D341Med (cell line): ENCODE data around the gene CYB5D1.
A peak's percentile ranks its signal among the peaks of the same experiment; 100 is the strongest.
"Not testable (repeated sequence)": the region's sequence is repeated elsewhere in the genome, so short reads cannot be mapped to it uniquely, and the experiment has no call there.

Source experiments
- DNase-seq: peaks from one replicate; pipeline ENCODE4 v3.0.0; 2012; ENCODE audit warnings: low spot score

CYB5D1 gene

DNA sequence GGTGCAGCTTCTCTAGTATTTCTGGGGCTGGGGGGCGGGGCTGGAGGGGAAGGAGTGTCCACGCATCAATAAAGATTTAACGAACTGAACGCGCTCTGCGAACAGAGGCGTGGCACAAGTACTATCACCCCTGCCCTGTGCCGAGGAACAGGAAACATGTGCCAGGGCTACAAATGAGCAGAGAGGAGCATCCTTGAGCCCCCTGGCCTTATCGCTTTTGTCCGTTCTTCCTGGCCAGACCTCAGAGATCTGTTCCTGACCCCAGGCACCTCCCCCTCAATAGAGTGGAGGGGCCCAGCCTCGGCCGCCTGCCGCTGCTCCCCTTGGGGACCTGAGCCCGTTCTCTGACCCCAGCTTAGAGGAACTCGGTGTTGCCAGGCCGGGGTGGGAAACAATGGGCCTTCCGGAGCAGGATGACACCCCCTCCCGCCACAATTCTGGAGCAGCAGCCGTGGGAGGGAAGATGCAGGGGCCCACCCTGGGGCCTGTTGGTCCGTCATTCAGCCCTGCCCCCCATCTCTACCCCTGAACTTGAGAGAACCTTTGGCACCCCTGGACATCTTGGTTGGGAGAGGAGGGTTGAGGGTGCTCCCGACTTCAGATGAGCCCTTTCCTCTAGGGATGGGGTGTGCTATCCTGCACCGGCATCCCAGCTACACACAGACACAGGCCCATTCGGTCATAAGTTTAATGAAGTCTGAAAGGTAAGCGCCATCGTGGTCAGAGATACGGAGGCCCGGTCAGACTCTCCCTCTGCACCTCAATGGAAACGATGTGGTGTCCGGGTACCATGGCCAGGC, 1.6 kb upstream of the CYB5D1 start:
- no peak for DNase-seq

DNA sequence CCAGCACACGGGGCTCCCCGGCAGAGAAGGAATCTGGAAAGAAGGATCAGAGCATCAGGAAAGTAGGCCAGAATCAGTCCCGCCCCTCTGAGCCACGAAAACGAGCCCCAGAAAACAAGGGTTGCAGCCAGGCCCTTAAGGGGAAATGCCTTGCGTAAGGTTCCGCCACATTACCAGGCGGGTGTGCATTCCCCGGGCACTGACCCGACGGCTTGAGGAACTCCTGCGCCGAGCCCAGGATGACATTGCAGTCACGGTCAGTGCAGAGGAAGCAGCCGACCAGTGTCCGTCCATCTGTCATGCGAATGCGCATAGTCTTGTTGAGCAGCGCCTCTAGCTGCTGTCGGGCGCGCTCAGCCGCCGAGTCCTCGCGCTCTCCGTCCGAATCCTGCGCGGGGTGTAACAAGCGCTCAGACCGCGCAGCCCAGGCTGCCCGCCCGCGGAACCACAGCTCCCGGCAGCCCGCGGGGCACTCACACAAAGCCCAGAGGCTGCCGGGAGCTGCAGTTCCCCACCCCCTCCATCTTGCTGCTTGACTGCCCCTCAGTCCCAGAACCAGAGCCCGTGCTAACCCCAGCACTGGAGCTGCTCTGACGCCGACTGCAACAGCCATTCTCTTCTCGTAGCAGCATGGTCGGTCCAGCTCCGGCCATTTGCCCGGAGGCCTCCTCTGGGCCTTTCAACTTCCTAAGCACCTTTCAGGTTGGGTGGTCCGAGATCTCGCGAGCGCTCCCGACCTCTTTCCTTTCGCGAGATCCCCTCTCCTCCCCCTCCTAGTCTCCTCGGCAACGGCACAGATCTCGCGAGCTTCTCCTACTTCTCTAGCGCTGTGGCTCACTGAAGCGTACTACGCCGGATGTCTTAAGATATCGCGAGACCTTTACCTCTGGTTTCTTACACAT, 741 bp upstream of the CYB5D1 start, which contains the start of gene NAA38:
Gene NAA38, minus strand, starts transcription at position 749 of the 902 bp plus-strand sequence. Its CDS starts 96 bp downstream, at position 653.
- peak; percentile 79 for DNase-seq

DNA sequence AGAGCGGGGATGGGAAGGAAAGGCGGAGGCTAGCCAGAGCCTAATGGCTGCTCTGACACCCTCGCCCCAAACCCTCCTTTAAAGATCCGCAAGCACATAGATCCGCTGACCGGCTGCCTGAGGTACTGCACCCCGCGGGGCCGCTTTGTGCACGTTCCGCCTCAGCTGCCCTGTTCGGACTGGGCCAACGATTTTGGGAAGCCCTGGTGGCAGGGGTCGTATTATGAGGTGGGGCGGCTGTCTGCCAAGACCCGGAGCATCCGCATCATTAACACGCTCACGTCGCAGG, 663 bp downstream of the CYB5D1 start:
- DNase-seq, result peak; percentile 57

DNA sequence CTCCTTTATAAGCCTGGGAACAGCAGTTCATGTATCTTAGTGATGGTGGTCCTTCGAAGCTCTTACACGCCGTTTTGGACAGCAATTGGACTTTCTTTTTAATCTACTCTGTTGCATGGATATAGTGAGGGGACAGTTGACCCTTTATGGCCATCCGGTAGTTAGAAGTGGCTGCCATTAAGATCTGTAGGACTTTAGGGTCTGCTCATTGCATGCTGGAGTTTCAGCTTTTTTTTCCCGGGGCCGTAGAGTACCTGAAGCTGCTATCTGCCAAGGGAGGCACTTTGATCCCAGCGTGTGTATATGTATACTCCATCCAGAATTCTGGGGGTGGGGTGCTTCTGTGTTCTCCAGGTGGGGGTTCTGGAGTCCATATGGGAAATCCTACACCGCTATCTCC, 1.2 kb downstream of the CYB5D1 start:
- DNase-seq, result no peak

DNA sequence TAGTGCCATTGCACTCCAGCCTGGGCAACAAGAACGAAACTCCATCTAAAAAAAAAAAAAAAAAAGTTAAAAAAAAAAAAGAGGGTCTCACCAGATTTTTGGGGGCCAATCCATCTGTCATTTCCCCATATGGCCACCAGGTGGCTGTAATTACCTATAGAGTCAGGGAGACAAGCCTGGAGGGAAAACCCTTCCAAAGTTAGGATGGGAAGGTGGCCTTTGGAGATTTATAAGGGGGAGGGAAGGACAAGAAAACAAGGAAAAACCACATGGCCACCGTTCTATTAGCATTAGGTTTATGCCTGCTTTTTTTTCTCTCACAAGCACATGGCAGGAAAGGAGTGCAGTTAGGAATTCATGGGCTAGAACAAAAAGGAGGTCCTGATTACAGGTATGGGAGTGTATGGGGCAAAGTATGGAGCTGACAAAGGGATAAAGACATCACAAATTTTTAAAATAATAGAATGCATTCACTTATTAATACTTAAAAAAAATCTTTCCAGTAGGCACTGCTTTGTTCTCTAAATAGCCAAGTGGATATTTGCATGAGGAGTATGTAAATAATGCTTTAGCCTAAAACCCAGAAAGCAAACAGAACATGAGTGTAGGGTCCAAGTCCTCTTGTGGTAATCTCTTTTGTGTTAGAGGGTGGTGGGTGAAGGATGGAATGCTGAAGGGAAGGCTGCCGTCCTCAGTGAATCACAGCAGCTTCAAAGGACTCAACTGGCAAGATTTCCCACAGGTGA, 5.1 kb downstream of the CYB5D1 start:
- DNase-seq, result peak; percentile 44

DNA sequence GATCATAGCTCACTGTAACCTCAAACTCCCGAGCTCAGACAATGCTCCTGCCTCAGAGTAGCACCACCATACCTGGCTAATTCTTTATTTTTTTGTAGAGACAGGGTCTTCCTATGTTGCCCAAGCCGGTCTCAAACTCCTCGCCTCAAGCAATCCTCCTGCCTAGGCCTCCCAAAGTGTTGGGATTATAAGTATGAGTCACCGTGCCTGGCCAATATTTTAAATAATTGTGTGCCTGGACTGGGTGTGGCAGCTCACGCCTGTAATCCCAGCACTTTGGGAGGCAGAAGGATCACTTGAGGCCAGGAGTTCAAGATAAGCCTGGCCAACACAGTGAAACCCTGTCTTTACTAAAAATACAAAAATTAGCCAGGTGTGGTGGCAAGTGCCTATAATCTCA, 6.6 kb downstream of the CYB5D1 start:
- not testable (repeated sequence) for DNase-seq

DNA sequence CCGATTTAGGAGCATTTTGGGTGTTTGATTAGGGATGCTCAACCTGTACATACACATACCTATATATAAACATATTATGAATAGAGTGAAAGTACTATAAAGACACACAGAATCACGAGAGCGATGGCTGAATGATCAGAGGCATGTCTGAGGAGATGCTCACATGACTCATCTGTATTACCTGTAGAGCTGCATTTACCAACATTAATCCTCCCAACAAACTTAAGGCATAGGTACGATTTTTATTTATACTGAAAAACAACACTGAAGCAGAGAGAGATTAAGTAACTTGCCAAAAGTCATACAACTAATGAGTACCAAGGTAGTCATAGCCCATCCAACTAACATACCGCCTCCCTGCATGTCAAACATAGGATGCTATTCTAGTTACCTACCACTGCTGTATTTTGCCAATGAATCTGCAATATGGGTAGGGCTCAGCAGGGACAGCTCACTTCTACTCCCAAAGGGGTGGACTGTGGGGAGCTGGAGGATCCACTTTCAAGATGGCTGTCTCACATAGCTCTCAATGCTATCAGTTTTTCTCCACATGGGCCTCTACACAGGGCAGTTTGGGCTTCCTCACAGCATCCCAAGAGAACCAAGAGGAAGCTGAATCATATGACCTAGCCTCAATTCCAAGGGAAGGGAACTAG, 7.3 kb downstream of the CYB5D1 start:
- DNase-seq, result no peak

DNA sequence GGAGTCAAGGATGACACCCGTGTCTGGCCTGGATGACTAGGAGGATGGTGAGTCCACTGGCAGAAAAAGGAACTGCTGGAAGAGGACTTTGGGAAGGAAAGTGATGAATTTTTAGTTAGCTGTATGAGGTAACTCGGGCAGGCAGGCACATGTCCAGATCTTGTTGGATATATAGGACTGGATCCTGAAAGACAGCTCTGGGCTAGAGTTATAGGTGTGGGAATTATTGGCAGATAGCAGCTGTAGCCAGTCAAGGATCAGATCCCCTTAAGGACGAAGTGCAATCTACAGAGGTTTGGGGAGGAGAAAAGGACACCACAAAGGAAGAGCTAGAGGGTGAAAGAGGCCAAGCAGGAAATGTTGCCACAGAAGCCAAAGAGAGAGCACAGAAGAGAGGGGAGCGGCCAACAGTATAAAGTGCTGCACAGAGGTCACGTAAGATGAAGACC, 10.1 kb downstream of the CYB5D1 start:
- no peak for DNase-seq

DNA sequence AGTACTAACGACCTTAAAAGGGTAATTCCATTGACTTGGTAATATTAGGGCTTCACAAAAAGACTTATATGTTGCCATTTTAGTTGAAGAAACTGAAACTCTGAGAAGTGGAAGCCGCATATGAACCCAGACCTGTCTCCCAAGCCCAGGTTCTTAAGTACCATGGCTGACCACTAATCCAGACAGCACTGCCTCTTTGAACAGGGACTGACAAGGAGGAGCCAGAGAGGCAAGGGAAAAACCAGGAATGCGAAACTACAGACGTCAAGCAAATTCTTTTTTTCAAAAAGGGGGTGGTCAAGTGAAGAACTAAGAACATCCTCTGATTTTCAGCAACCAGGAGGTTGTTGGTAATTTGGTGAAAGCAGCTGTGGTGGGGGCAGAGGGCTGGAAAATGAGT, 15.2 kb downstream of the CYB5D1 start:
- no peak for DNase-seq

DNA sequence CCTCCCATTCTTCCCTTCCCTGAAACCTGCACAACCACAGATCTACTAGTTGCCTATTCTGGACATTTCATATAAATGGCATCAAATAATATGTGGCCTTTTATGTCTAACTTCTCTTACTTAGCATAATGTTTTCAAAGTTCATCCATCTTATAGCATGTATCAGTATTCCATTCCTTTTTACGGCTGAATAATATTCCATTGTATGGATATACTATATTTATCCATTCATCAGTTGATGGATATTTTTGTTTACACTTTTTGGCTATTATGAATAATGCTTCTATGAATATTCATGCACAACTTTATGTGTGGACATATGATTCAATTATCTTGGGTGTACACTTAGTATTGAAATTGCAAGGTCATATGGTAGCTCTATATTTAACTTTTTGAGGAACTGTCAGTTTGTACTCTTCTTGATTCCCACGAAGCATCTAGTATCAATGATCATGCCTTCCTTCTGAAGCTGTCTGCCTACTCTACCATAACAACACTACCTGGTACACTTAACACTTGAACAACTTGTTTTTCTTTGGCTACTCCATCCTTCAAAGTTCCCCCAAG, 18.1 kb downstream of the CYB5D1 start:
- no peak for DNase-seq

GRCh38 chr17:7878234-7878633, 20.4 kb downstream of the CYB5D1 start:
- no peak for DNase-seq

DNA sequence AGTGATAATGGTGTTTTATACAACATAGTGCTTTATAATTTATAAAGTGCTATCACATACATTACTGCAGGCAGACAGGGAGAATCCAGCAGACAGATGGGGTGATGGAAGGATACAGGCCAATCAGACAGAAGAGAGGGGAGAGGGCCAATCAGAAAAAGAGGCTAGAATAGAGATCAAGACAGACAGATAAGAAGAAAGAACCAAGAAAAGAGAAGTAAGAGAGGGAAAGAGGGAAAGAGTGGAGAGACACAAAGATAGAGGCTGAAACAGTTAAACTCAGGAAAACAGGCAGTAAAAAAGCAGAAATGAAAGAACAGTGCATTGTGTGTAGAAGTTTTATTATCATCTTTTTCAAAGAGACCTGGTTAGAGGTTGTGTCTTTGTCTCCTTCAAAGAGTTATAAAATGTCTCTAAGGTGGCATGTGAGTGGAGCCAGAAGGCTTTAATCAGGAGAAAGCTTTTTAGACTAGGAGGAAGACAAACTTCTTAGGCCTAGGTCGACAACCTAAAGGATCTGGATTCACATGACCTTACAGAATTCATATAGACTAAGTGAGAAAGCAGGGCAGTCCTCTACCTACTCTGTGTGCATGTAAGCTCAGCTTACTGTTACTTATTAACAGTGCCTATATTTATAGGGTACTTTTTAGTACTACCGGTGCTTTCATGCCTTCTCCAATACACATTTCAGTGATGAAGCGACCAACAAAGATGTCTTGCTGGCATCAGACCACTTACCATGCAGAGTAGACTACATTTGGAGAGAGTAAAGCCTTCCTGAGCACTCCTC, 22.5 kb downstream of the CYB5D1 start:
- no peak for DNase-seq

GRCh38 chr17:7881276-7882054, 23.7 kb downstream of the CYB5D1 start:
- DNase-seq, result peak; percentile 48

DNA sequence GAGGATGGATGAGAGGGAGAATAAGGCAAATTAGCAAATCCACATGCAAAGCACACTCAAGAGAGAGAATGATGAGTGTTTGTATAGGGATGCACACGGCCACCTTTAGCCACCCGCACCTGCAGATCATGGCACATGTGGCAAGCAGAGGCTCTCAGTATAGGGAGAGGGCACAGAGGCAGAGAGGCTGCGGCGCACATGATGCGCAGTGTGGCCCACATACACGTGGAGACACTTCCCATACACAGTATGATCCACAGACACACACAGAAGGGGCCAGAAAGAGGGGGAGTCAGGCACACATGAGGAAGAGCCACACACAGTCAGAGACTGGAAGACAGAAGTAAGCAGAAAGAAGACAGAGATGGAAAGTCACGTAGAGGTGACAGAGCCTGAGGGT, 24.3 kb downstream of the CYB5D1 start:
- no peak for DNase-seq

GRCh38 chr17:7882629-7883028, 24.8 kb downstream of the CYB5D1 start:
- no peak for DNase-seq

GRCh38 chr17:7883781-7884386, 26.1 kb downstream of the CYB5D1 start:
- DNase-seq, result no peak

DNA sequence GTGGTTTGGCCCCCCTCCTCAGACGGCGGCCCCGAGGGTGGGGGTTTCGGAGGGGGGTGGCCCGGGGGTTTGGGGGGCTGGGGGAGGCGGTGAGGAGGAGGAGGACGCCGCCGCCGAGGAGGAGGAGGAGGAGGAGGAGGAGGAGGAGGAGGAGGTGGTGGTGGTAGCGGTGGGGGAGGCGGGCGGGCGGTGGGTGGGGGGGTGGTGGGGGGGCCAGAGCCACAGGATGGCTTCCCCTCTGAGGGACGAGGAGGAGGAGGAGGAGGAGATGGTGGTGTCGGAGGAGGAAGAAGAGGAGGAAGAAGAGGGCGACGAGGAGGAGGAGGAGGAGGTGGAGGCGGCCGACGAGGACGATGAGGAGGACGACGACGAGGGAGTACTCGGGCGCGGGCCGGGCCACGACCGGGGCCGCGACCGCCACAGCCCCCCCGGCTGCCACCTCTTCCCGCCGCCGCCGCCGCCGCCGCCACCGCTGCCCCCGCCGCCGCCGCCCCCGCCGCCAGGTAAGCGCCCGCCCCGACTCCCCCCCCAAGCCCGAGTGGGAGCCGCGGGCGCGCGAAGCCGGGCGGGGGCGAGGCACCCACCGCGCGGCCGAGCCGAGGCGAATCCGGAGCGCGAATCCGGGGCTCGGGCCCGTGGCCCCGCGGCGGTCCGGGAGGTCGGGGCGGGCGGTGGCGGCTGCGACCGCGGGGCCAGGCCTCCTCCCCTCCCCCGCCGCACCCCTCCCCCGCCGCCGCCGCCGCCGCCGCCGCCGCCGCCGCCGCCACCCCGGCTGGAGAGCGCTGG, 27.0 kb downstream of the CYB5D1 start:
- DNase-seq, result no peak

GRCh38 chr17:7885367-7886226, 27.8 kb downstream of the CYB5D1 start:
- peak; percentile 47 for DNase-seq
